Spleen (tissue), 11 donors: Measurements from ENCODE around the gene ZNF618. TPM values are rescaled to one million over a fixed set of nuclear protein-coding genes. Genes with fewer than 3 reads are reported as not detected.

ENCODE experiments used
- DNase-seq: peaks from one replicate; pipeline ENCODE4 v3.0.0-alpha.2; 2020
- H3K27ac ChIP-seq, 8 donors: fragments of 200-600 bp; sonication (generic) in 7 of 8; 1 replicate in 4 of 8; 2 replicates in 4 of 8; pipeline versions ENCODE4 v1.5.0 to v1.8.0; 2016 to 2021; ENCODE audit warnings: inconsistent platforms in 4 of 8, mild to moderate bottlenecking in 4 of 8, moderate library complexity in 1 of 8
- H3K27me3 ChIP-seq, 7 donors: fragments of 200-600 bp; sonication (generic) in 6 of 7; replicated peaks in 1 of 7; 1 replicate in 4 of 7; 2 replicates in 3 of 7; pipeline versions ENCODE4 v1.5.0 to v1.8.0; 2016 to 2021; ENCODE audit warnings: inconsistent platforms in 3 of 7, mild to moderate bottlenecking in 1 of 7
- H3K36me3 ChIP-seq, 6 donors: fragments of 200-600 bp; sonication (generic) in 5 of 6; 1 replicate in 4 of 6; 2 replicates in 2 of 6; pipeline versions ENCODE4 v1.5.0 to v1.8.0; 2016 to 2021; ENCODE audit warnings: inconsistent platforms in 2 of 6
- H3K4me1 ChIP-seq, 6 donors: fragments of 200-600 bp; sonication (generic) in 5 of 6; 1 replicate in 3 of 6; 2 replicates in 3 of 6; pipeline versions ENCODE4 v1.5.0 to v1.8.0; 2016 to 2021; ENCODE audit warnings: inconsistent platforms in 3 of 6
- H3K4me3 ChIP-seq, 8 donors: fragments of 200-600 bp; sonication (generic) in 7 of 8; 1 replicate in 4 of 8; 2 replicates in 4 of 8; pipeline versions ENCODE4 v1.5.0 to v1.8.0; 2016 to 2021; ENCODE audit warnings: inconsistent platforms in 4 of 8, mild to moderate bottlenecking in 4 of 8, moderate library complexity in 2 of 8
- H3K9me3 ChIP-seq, 8 donors: fragments of 200-600 bp; sonication (generic) in 7 of 8; 1 replicate in 4 of 8; 2 replicates in 4 of 8; pipeline versions ENCODE4 v1.5.0 to v1.8.0; 2016 to 2021; ENCODE audit warnings: inconsistent platforms in 4 of 8
- CTCF ChIP-seq, 11 experiments: fragments of 200-600 bp in 7 of 11; fragments of 450-650 bp in 4 of 11; sonication (generic) in 4 of 11; IDR thresholded peaks in 8 of 11; conservative IDR thresholded peaks in 3 of 11; 1 replicate in 7 of 11; 2 replicates in 4 of 11; pipeline versions ENCODE4 v1.4.0 to v1.8.0; 2016 to 2021; ENCODE audit warnings: antibody characterized with exemption in 11 of 11, inconsistent platforms in 4 of 11, mild to moderate bottlenecking in 1 of 11
- POLR2A ChIP-seq, 3 donors: fragments of 450-650 bp; IDR thresholded peaks; one replicate each; pipeline ENCODE4 v1.5.1; 2017; ENCODE audit warnings: antibody characterized with exemption in 3 of 3, mild to moderate bottlenecking in 1 of 3
- POLR2AphosphoS5 ChIP-seq, 3 donors: sonication (generic); formaldehyde crosslinking; IDR thresholded peaks; one replicate each; pipeline ENCODE4 v1.5.1; 2017; ENCODE audit warnings: antibody characterized with exemption in 3 of 3
- WGBS, 5 donors: extraction: QIAGEN DNeasy Blood & Tissue Kit in 3 of 5; methylation state at CpG; one replicate each; pipeline versions ENCODE4 v1.1.5 to v1.1.7; 2013 to 2018; 5-methylcytosine and 5-hydroxymethylcytosine counted together
- intact Hi-C: fragments of 100-400 bp; cut with DNase I; formaldehyde crosslinking; loops from one replicate; pipeline ENCODE4 v1.15.0; 2023; ENCODE audit warnings: low total_unique reads
- polyA plus RNA-seq, 3 donors: library from polyadenylated mRNA; stranded (reverse); fragments of 200-250 nt; gene quantifications; one replicate each; pipeline ENCODE4 v1.2.1, GENCODE V29; 2013
- total RNA-seq, 7 donors: library from RNA; depleted of rRNA in 3 of 7; stranded (reverse); fragments of >200 nt in 3 of 7; fragmentation: NEBNext Ultra II Directional in 4 of 7; extraction: Animal tissue kit (Norgen Biotek cat#: 25700) in 4 of 7; gene quantifications; one replicate each; pipeline versions ENCODE4 v1.1.0 to v1.2.1, GENCODE V29; 2016 to 2021
- donor health status: healthy with polysubstance abuse.
- donor health status: DM: no; HTN: no; CAD: no; lungs with moderate emphysema.
- donor health status: DM: no; HTN: no; CAD: no.
- donor health status: Bipolar disorder and iron deficiency.
- donor health status: healthy.
- donor health status: DM: no; HTN: no; CAD: no.
- donor health status: DM: yes; HTN: yes; CAD: no.

ZNF618 gene
- total and polyA plus RNA-seq, 10 donors: 0.58 to 14.8 (median 8.4) TPM

- Histone ChIP-seq H3K27ac (no peak overlapping the region), H3K9me3 (no peaks in the 10 kb centered on the region), H3K4me1 (no peaks in the 10 kb centered on the region), H3K27me3 (no peaks in the 10 kb centered on the region), H3K4me3 (no peak overlapping the region), H3K36me3 (no peaks in the 10 kb centered on the region)
- intact Hi-C loops: no loop called here
- DNase-seq: no peak
- TF ChIP-seq POLR2AphosphoS5 (IDR thresholded peaks at IDR 0.05) (no peak), CTCF (IDR thresholded peaks at IDR 0.05 in 8 of 11, conservative IDR thresholded peaks at IDR 0.05 in 3 of 11) (no peak), POLR2A (IDR thresholded peaks at IDR 0.05) (no peak)
- 69 to 85% (median 79%) methylated on average over 3 of the region's 3 CpGs for WGBS, 5 donors
Measured at GRCh38 chr9:113868501-113868900, 7.6 kb upstream of the ZNF618 start.

- no peak for TF ChIP-seq POLR2A (IDR thresholded peaks at IDR 0.05)
- TF ChIP-seq CTCF (IDR thresholded peaks at IDR 0.05 in 8 of 11, conservative IDR thresholded peaks at IDR 0.05 in 3 of 11): no peak
- no peak for TF ChIP-seq POLR2AphosphoS5 (IDR thresholded peaks at IDR 0.05)
- Histone ChIP-seq H3K36me3 (no peaks in the 10 kb centered on the region), H3K4me1 (peaks cover 3 to 17% (median 13%) of the 10 kb centered on the region in 6 donors), H3K27me3 (peaks cover 0 to 16% (median 0%) of the 10 kb centered on the region in 7 donors), H3K4me3 (no peak overlapping the region), H3K9me3 (no peaks in the 10 kb centered on the region), H3K27ac (no peak overlapping the region)
- intact Hi-C loops: no loop called here
- DNase-seq: no peak
- 81 to 94% (median 88%) methylated on average over 10 of the region's 10 CpGs for WGBS, 5 donors
Measured at GRCh38 chr9:113872485-113873143, 3.5 kb upstream of the ZNF618 start.

- Histone ChIP-seq H3K9me3 (no peaks in the 10 kb centered on the region), H3K36me3 (no peaks in the 10 kb centered on the region), H3K4me1 (peaks cover 4 to 26% (median 17%) of the 10 kb centered on the region in 6 donors), H3K27ac (no peak overlapping the region), H3K27me3 (peaks cover 0 to 16% (median 0%) of the 10 kb centered on the region in 7 donors), H3K4me3 (no peak overlapping the region)
- intact Hi-C loops: no loop called here
- no peak for TF ChIP-seq POLR2AphosphoS5 (IDR thresholded peaks at IDR 0.05)
- no peak for TF ChIP-seq POLR2A (IDR thresholded peaks at IDR 0.05)
- TF ChIP-seq CTCF (IDR thresholded peaks at IDR 0.05 in 8 of 11, conservative IDR thresholded peaks at IDR 0.05 in 3 of 11): no peak
- 89 to 96% (median 95%) methylated on average over 5 of the region's 5 CpGs for WGBS, 5 donors
- DNase-seq: no peak
Measured at GRCh38 chr9:113873446-113873845, 2.7 kb upstream of the ZNF618 start.

GRCh38 chr9:113873926-113874325 is 2.2 kb upstream of the ZNF618 start:
- Histone ChIP-seq H3K27ac (no peak overlapping the region), H3K36me3 (no peaks in the 10 kb centered on the region), H3K4me1 (peaks cover 4 to 30% (median 19%) of the 10 kb centered on the region in 6 donors), H3K9me3 (no peaks in the 10 kb centered on the region), H3K4me3 (no peak overlapping the region), H3K27me3 (peaks cover 0 to 16% (median 0%) of the 10 kb centered on the region in 7 donors)
- DNase-seq: no peak
- intact Hi-C loops: no loop called here
- TF ChIP-seq CTCF (IDR thresholded peaks at IDR 0.05 in 8 of 11, conservative IDR thresholded peaks at IDR 0.05 in 3 of 11) (no peak), POLR2A (IDR thresholded peaks at IDR 0.05) (no peak), POLR2AphosphoS5 (IDR thresholded peaks at IDR 0.05) (no peak)
- WGBS, 5 donors: 93 to 100% (median 97%) methylated on average over 3 of the region's 3 CpGs
